ENCODE measurements around the gene CD53. TPM values are rescaled to one million over a fixed set of nuclear protein-coding genes. Genes with fewer than 3 reads are reported as not detected.

Gene CD53
- total and polyA plus RNA-seq, 9 of the 15 experiments (the other 6 are each of a cell fraction or from before 2014, with no cell fraction given), result 63.5 to 220 (median 131) TPM

DNA sequence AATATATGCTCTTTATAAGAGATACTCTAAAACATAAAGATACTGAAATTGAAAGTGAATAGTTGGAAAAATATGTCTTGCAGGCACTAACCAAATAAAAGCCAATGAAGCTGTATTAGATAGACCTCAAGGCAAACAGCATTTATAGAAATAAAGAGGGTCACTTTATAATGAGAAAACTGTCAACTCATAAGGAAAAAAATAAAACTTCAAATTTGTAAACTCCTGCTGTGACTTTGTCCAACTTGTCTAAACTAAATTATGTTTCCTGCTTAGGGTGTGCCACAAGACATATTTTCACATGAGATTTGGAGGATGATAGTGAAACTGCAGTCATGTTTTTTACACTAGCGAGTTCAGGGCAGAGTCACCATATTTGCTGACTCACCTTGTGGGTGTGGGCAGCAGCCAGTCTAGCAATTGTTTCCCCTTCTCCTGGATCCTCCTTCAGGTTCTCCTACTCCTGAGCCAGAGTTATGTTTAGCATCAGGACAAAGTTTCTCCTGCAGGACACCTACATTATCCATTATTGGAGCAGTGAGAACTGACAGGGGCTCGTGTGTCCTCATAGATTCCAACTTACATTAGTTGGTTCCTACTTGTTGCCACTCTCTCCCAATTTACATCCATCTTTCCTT lies 43.8 kb downstream of the CD53 start (continued):
- no peak for TF ChIP-seq MED1 (CRISPR knock-in tag; IDR thresholded peaks at IDR 0.05; ENCODE audit: borderline replicate concordance)
- TF ChIP-seq, protein P1, sequence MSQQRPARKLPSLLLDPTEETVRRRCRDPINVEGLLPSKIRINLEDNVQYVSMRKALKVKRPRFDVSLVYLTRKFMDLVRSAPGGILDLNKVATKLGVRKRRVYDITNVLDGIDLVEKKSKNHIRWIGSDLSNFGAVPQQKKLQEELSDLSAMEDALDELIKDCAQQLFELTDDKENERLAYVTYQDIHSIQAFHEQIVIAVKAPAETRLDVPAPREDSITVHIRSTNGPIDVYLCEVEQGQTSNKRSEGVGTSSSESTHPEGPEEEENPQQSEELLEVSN (IDR thresholded peaks at IDR 0.05; ENCODE audit: borderline replicate concordance in 1 of 2, extremely low read depth in 1 of 2, insufficient read depth in 1 of 2, insufficient read length in 1 of 2, low read depth in 1 of 2, low read length in 1 of 2, poor library complexity in 1 of 2, severe bottlenecking in 1 of 2), result no peak
- TF ChIP-seq, protein P2, sequence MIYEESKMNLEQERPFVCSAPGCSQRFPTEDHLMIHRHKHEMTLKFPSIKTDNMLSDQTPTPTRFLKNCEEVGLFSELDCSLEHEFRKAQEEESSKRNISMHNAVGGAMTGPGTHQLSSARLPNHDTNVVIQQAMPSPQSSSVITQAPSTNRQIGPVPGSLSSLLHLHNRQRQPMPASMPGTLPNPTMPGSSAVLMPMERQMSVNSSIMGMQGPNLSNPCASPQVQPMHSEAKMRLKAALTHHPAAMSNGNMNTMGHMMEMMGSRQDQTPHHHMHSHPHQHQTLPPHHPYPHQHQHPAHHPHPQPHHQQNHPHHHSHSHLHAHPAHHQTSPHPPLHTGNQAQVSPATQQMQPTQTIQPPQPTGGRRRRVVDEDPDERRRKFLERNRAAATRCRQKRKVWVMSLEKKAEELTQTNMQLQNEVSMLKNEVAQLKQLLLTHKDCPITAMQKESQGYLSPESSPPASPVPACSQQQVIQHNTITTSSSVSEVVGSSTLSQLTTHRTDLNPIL (CRISPR knock-in tag; IDR thresholded peaks at IDR 0.05), result no peak
- TF ChIP-seq, protein P3, sequence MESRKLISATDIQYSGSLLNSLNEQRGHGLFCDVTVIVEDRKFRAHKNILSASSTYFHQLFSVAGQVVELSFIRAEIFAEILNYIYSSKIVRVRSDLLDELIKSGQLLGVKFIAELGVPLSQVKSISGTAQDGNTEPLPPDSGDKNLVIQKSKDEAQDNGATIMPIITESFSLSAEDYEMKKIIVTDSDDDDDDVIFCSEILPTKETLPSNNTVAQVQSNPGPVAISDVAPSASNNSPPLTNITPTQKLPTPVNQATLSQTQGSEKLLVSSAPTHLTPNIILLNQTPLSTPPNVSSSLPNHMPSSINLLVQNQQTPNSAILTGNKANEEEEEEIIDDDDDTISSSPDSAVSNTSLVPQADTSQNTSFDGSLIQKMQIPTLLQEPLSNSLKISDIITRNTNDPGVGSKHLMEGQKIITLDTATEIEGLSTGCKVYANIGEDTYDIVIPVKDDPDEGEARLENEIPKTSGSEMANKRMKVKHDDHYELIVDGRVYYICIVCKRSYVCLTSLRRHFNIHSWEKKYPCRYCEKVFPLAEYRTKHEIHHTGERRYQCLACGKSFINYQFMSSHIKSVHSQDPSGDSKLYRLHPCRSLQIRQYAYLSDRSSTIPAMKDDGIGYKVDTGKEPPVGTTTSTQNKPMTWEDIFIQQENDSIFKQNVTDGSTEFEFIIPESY (CRISPR knock-in tag; IDR thresholded peaks at IDR 0.05), result no peak
- no peak for TF ChIP-seq ZNF23 (CRISPR knock-in tag; IDR thresholded peaks at IDR 0.05)
- TF ChIP-seq, protein P4, sequence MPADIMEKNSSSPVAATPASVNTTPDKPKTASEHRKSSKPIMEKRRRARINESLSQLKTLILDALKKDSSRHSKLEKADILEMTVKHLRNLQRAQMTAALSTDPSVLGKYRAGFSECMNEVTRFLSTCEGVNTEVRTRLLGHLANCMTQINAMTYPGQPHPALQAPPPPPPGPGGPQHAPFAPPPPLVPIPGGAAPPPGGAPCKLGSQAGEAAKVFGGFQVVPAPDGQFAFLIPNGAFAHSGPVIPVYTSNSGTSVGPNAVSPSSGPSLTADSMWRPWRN (IDR thresholded peaks at IDR 0.05; ENCODE audit: low read depth), result no peak; the same call in 1 of the 2 replicates
- no peak for TF ChIP-seq ZSCAN32 (CRISPR knock-in tag; IDR thresholded peaks at IDR 0.05)
- TF ChIP-seq HNRNPLL (IDR thresholded peaks at IDR 0.05; ENCODE audit: low read depth, low read length, poor library complexity, severe bottlenecking), result no peak
- peak in 1 of 2 experiments; percentile 30; a peak in 1 of 4 replicates for TF ChIP-seq HDAC1 (IDR thresholded peaks at IDR 0.05)
- no peak for TF ChIP-seq CREBBP (IDR thresholded peaks at IDR 0.05; ENCODE audit: low read depth, low read length)
- TF ChIP-seq, protein P5, sequence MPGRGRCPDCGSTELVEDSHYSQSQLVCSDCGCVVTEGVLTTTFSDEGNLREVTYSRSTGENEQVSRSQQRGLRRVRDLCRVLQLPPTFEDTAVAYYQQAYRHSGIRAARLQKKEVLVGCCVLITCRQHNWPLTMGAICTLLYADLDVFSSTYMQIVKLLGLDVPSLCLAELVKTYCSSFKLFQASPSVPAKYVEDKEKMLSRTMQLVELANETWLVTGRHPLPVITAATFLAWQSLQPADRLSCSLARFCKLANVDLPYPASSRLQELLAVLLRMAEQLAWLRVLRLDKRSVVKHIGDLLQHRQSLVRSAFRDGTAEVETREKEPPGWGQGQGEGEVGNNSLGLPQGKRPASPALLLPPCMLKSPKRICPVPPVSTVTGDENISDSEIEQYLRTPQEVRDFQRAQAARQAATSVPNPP (IDR thresholded peaks at IDR 0.05; ENCODE audit: borderline replicate concordance, insufficient read depth, insufficient read length), result no peak
- TF ChIP-seq POLR3G (IDR thresholded peaks at IDR 0.05; ENCODE audit: extremely low read depth, insufficient read length, insufficient replicate concordance), result no peak
- TF ChIP-seq, protein P6, sequence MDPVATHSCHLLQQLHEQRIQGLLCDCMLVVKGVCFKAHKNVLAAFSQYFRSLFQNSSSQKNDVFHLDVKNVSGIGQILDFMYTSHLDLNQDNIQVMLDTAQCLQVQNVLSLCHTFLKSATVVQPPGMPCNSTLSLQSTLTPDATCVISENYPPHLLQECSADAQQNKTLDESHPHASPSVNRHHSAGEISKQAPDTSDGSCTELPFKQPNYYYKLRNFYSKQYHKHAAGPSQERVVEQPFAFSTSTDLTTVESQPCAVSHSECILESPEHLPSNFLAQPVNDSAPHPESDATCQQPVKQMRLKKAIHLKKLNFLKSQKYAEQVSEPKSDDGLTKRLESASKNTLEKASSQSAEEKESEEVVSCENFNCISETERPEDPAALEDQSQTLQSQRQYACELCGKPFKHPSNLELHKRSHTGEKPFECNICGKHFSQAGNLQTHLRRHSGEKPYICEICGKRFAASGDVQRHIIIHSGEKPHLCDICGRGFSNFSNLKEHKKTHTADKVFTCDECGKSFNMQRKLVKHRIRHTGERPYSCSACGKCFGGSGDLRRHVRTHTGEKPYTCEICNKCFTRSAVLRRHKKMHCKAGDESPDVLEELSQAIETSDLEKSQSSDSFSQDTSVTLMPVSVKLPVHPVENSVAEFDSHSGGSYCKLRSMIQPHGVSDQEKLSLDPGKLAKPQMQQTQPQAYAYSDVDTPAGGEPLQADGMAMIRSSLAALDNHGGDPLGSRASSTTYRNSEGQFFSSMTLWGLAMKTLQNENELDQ (CRISPR knock-in tag; IDR thresholded peaks at IDR 0.05; ENCODE audit: borderline replicate concordance), result no peak
- TF ChIP-seq IFI16 (CRISPR knock-in tag; IDR thresholded peaks at IDR 0.05), result 0 out of 2 replicates have a peak, but pooled peaks have one; percentile 8
- no peak for TF ChIP-seq ZNF121 (CRISPR knock-in tag; conservative IDR thresholded peaks at IDR 0.05)

All from K562 (cell line).